HG03432 (cell line): ENCODE measurements around the gene MS4A1.
"Not testable (repeated sequence)": the region's sequence is repeated elsewhere in the genome, so short reads cannot be mapped to it uniquely, and the experiment has no call there.

Experiments
- ATAC-seq: cut with Tn5 transposase; IDR thresholded peaks from one replicate; pipeline ENCODE4 v1.9.1; 2021; ENCODE audit warnings: mild to moderate bottlenecking, moderate library complexity; ENCODE audit not compliant: unreplicated experiment

Gene MS4A1

GRCh38 chr11:60455531-60456042, at the start of gene MS4A1:
MS4A1 (plus strand) TSS chr11:60455847; CDS start chr11:60462375, 6,528 bp downstream.
- peak; percentile 83 for ATAC-seq

GRCh38 chr11:60420015-60420414, 35.6 kb upstream of the MS4A1 start:
- no peak for ATAC-seq

GRCh38 chr11:60422609-60423008, 33.0 kb upstream of the MS4A1 start:
- no peak for ATAC-seq

DNA sequence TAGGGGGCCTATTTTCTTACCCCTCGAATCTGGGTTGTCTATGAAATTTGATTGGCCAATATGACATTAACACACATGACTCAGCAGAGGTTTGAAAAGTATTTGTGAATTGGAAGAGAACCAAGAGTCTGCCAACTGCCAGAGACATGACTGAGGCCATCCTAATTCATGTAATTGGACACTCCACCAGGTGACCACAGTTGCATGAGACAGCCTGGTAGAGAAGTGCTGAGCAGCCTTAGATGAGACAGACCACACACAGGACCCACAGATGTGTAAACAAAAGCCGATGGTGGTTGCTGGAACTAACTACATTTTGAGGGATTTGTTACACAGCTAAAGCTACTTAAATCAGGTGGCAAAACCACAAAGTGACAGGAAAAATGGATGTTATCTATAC, 27.1 kb upstream of the MS4A1 start:
- no peak for ATAC-seq

DNA sequence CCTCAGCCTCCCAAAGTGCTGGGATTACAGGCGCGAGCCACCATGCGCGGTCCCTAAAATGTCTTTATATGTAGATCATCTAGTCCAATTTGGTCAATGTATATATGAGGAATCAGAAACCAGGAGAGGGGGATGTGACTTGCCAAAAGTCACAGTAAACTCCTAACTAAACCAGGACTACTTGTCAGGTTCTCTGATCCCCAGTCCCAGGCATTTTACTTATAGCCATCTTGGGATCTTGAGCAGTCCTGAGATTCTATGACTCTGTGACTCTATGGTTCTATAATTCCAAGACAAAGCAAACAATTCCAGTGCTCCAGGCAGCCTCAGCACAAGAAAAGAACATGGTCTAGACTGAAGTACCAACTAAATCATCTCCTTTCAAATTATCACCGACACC, 26.4 kb upstream of the MS4A1 start, which contains the start of gene MS4A5:
TSS of gene MS4A5 (plus strand) at position 301 of the 400 bp plus-strand sequence. CDS start 103 bp downstream, outside the sequence.
- ATAC-seq: no peak

DNA sequence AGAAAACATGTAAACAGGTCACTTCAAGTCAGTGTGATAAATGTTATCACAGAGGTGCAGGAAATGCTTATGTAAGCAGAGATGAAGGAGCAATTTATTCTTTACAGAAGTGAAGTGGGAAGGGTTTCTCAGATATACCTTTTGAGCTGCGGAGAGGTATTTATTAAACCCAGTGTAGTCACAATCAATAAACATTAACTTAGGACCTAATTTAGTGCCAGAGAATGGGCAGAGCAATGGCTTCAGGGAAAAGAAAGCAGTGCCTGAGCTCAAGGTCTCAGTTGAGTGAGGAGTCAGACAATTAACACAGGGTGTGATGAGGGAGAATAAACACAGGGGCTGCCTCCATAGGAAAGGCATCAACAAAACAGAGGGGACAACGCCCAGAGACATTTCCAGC, 24.4 kb upstream of the MS4A1 start:
- no peak for ATAC-seq

DNA sequence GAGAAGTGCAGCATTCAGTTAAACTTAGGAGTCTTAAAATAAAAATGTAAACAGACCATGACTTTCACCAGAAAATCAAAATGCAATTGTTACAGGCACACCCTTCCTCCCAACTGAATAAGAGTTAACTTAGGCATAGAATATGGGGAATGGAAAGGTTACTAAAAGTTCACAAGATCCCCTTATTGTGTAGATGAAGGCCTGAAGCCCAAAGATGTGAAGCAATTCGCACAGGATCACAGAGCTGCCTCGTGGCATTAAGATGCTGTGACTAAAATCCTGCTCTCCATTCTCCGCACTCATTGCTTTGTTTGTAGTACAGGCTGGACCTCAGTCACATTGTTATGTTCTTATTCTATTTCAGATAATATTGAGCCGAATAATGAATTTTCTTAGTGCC, 22.2 kb upstream of the MS4A1 start:
- ATAC-seq: no peak

GRCh38 chr11:60447070-60447469, 8.6 kb upstream of the MS4A1 start:
- no peak for ATAC-seq

DNA sequence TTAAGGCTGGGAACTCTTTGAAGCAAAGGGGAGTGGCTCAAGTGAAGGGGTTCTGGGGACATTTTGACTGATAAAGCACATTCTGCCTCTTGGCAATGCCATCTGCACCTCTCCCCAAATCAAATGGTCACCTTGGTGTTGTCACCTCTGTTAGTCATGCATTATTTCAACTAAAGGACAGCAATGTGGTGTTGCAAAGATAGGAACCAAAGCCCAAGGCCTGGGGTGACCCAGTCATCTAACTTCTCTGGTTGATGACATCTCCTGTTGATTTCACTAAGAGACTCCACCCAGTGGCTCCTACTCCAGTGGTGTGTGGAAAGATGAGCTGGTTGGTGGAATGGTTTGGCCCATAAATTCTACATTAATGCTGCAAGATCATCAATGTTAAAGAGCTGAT, 7.8 kb upstream of the MS4A1 start:
- no peak for ATAC-seq

- not testable (repeated sequence) for ATAC-seq
Measured at GRCh38 chr11:60451185-60451584, 4.5 kb upstream of the MS4A1 start.

GRCh38 chr11:60454212-60454611, 1.4 kb upstream of the MS4A1 start:
- no peak for ATAC-seq

DNA sequence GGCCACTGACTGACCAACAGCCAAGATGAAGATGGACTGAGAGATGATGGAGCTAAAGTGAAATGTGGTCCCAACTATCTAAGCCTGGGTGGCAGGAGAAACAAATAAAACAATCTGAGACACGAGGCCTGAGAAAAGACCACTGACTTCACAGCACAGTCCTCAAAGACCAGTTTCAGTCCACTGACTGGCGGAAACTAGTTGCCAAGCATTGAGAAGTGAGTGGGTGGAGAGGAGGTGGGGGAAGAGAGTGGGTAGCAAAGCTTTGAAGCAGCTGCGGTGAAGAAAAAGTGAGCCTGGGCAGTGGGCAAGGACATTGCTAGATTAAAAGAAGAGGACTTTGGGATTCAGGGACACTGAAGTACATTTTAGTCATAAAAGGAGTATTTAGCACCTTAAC, 1.9 kb downstream of the MS4A1 start:
- ATAC-seq: peak; percentile 49

GRCh38 chr11:60459345-60459744, 3.7 kb downstream of the MS4A1 start:
- no peak for ATAC-seq

GRCh38 chr11:60468829-60469228, 13.2 kb downstream of the MS4A1 start:
- no peak for ATAC-seq

DNA sequence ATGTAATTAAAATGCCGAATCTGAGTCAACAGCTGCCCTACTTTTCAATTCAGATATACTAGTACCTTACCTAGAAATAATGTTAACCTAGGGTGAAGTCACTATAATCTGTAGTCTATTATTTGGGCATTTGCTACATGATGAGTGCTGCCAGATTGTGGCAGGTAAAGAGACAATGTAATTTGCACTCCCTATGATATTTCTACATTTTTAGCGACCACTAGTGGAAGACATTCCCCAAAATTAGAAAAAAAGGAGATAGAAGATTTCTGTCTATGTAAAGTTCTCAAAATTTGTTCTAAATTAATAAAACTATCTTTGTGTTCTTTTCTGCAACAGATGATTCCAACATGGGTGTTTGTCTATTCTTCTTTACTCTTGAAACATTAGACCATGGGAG, 14.1 kb downstream of the MS4A1 start:
- ATAC-seq: no peak

- ATAC-seq: peak; percentile 81
Measured at GRCh38 chr11:60477035-60477445, 21.4 kb downstream of the MS4A1 start.

- ATAC-seq: peak; percentile 43
Measured at GRCh38 chr11:60482361-60482760, 26.7 kb downstream of the MS4A1 start.

DNA sequence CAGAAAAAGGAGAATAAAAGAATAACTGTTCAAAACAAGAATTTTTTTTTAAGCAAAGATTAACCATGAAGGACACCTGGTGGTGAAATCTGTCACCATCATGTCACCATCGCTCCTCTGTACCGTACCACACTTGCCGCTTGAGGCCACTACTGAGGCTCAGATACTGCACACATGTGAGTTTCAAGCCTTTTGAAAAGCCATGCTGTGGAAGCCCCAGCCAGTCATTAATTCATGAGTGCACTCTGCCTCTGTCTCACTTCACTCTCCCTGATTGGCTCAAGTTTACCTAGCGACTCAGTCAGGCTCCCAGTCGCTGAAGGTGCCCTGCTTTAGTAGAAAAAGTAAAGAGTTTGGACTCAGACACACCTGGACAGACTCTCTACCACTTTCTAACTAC, 30.3 kb downstream of the MS4A1 start:
- ATAC-seq: peak; percentile 96

- no peak for ATAC-seq
Measured at GRCh38 chr11:60492488-60493009, 36.9 kb downstream of the MS4A1 start, which contains the start of gene MS4A12. MS4A12 (plus strand) TSS chr11:60492778; CDS start chr11:60497319, 4,541 bp downstream.

GRCh38 chr11:60493454-60493853, 37.8 kb downstream of the MS4A1 start:
- no peak for ATAC-seq

DNA sequence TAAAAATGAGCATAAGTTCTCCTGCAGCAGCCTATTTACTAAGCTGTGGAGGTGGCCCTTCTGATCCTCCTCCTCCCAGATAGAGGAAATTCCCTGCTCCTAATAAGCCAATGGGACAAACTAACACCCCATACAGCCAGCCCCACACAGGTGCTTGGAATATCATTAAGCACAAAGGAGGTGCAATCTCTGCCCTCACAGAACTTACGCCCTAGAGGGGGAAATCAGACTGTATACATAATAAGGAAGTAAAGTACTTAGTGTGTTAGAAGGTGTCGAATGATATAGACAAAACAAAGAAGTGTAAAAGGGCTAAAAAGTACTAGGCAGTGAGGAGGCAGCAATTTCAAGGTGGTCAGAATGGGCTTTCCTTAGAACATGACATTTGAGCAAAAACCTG, 42.8 kb downstream of the MS4A1 start:
- peak; percentile 21 for ATAC-seq

- peak; percentile 92 for ATAC-seq
Measured at GRCh38 chr11:60498853-60499252, 43.2 kb downstream of the MS4A1 start.
